ENCODE results near the gene KRTAP4-8.

DNA sequence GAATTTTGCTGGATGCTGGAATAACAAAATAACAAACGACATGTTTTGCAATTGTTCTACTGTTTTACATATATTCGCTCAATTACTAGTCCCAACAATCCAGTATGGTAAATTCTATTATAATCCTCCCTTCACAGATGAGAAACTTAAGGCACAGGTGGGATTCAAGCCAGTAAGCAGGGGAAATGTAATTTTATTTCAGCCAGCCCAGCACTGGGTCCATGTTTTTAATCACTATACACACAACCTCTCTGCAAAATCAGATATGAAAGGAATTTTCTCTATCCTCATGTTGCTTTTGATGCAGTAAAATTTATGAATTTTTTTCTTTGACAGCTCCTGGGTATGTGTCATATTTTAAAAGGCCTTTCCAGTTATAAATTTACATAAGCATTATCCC lies 47.3 kb upstream of the KRTAP4-8 start:
- TF ChIP-seq, protein P1, sequence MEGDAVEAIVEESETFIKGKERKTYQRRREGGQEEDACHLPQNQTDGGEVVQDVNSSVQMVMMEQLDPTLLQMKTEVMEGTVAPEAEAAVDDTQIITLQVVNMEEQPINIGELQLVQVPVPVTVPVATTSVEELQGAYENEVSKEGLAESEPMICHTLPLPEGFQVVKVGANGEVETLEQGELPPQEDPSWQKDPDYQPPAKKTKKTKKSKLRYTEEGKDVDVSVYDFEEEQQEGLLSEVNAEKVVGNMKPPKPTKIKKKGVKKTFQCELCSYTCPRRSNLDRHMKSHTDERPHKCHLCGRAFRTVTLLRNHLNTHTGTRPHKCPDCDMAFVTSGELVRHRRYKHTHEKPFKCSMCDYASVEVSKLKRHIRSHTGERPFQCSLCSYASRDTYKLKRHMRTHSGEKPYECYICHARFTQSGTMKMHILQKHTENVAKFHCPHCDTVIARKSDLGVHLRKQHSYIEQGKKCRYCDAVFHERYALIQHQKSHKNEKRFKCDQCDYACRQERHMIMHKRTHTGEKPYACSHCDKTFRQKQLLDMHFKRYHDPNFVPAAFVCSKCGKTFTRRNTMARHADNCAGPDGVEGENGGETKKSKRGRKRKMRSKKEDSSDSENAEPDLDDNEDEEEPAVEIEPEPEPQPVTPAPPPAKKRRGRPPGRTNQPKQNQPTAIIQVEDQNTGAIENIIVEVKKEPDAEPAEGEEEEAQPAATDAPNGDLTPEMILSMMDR (IDR thresholded peaks at IDR 0.05; ENCODE audit: low read depth, low read length, missing input control): no peak
- TF ChIP-seq YY1 (IDR thresholded peaks at IDR 0.05) (no peak), GABPA (IDR thresholded peaks at IDR 0.05 in 1 of 2, conservative IDR thresholded peaks at IDR 0.05 in 1 of 2) (no peak)
